ENCODE results near the gene RPS16.

DNA sequence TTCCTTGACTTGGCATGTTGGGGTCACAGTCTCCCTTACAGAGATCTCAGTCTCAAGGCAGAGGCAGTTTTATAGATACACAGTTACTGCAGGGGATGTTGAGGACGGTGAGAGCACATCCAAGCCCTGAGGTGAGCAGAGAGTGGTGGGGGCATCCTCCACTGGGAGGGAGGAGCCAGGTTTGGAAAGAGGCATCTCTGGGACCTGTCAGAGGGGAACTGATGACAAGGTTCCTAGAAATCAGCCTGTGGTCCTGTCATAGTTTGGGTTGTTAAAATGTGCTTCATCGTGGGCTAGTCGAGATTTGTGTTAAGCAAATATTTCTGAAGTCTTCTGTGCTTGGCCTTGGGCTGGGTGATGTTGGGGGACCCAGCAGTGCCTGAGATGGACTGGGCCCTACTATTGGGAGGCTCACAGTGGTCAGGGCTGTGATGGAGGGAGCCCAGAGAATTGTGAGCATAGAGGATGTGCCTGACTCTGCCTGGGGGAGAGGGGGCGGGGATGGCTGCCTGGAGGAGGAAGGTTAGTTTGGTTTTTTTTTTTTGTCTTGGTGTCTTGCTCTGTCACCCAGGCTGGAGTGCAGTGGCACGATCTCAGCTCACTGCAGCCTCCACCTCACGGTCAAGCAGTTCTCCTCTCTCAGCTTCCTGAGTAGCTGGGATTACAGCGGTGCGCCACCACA lies 13.5 kb upstream of the RPS16 start:
- no peak for TF ChIP-seq POLR2A (IDR thresholded peaks at IDR 0.05)
- TF ChIP-seq, protein P1, sequence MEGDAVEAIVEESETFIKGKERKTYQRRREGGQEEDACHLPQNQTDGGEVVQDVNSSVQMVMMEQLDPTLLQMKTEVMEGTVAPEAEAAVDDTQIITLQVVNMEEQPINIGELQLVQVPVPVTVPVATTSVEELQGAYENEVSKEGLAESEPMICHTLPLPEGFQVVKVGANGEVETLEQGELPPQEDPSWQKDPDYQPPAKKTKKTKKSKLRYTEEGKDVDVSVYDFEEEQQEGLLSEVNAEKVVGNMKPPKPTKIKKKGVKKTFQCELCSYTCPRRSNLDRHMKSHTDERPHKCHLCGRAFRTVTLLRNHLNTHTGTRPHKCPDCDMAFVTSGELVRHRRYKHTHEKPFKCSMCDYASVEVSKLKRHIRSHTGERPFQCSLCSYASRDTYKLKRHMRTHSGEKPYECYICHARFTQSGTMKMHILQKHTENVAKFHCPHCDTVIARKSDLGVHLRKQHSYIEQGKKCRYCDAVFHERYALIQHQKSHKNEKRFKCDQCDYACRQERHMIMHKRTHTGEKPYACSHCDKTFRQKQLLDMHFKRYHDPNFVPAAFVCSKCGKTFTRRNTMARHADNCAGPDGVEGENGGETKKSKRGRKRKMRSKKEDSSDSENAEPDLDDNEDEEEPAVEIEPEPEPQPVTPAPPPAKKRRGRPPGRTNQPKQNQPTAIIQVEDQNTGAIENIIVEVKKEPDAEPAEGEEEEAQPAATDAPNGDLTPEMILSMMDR (IDR thresholded peaks at IDR 0.05) = no peak
